GM12891 (cell line): ENCODE data around the gene METTL15.
"Not testable (repeated sequence)": the region's sequence is repeated elsewhere in the genome, so short reads cannot be mapped to it uniquely, and the experiment has no call there.

Experiments used
- DNase-seq: peaks from one replicate; pipeline ENCODE4 v3.0.0; 2011; ENCODE audit warnings: low spot score; ENCODE audit not compliant: insufficient read length
- FAIRE-seq: peaks from 2 replicates; lab custom pipeline; 2011; peaks lifted over from hg19 to GRCh38; lab: Jason Lieb, UNC
- PAX5 ChIP-seq: IDR thresholded peaks from 2 replicates; pipeline ENCODE4 v1.6.1; 2011; ENCODE audit warnings: low read length, moderate library complexity, mild to moderate bottlenecking; ENCODE audit not compliant: insufficient read depth, severe bottlenecking
- POLR2A ChIP-seq: IDR thresholded peaks from 2 replicates; pipeline ENCODE4 v1.6.1; 2011; ENCODE audit warnings: low read depth, low read length, control low read depth
- POLR2AphosphoS5 ChIP-seq: IDR thresholded peaks from 2 replicates; pipeline ENCODE4 v1.6.1; 2011; ENCODE audit warnings: low read depth, low read length, control low read depth
- POU2F2 ChIP-seq: IDR thresholded peaks from 2 replicates; pipeline ENCODE4 v1.6.1; 2011; ENCODE audit warnings: low read depth, mild to moderate bottlenecking, control low read depth, low read length, moderate library complexity
- SPI1 ChIP-seq: IDR thresholded peaks from 2 replicates; pipeline ENCODE4 v1.6.1; 2011; ENCODE audit warnings: low read depth, low read length, control low read depth
- TAF1 ChIP-seq: IDR thresholded peaks from 2 replicates; pipeline ENCODE4 v1.6.1; 2011; ENCODE audit warnings: low read depth, low read length, control low read depth

The METTL15 gene

DNA sequence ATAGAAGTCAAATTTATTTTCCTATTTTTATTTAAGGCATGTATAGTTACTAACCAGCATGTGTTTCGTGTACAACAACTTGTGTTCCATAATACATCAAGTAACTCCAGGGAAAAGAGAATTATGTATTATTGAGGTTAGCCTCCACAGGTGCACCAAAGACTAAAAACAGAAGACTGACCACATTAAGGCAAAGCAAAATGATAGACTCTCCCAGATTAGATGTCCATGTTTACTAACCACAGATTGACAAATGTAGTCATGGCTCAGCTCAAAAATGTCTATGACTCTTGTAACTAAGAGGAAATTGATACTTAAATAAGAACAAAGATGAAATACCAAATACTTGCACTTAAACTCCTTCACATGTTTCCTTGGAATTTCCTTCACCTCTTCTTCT is 238.5 kb downstream of the METTL15 start:
- FAIRE-seq (no peak), DNase-seq (no peak)
- TF ChIP-seq TAF1 (no peak), PAX5 (no peak), POLR2AphosphoS5 (no peak), SPI1 (no peak), POLR2A (no peak), POU2F2 (no peak)

DNA sequence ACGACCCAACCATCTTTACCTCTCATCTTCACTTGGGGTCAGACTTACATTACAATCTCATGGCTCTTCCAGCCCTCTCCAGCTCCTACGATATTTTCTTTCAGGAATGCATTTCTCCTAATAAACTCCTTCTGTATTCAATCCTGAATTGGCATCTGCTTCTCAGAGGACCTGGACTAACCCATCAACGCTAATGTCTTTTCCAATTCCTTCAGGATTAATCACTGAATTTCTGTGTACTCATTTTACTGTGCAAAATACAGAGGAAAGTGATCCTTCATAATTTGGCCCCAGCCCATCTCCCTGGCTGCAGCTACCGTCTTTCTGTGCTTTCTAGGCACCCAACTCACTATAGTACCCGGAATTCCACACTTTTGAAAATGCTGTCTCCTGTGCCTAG is 239.2 kb downstream of the METTL15 start:
- no peak for DNase-seq
- FAIRE-seq, result no peak
- TF ChIP-seq POLR2A, result no peak
- no peak for TF ChIP-seq SPI1
- no peak for TF ChIP-seq POLR2AphosphoS5
- no peak for TF ChIP-seq TAF1
- TF ChIP-seq POU2F2, result no peak

DNA sequence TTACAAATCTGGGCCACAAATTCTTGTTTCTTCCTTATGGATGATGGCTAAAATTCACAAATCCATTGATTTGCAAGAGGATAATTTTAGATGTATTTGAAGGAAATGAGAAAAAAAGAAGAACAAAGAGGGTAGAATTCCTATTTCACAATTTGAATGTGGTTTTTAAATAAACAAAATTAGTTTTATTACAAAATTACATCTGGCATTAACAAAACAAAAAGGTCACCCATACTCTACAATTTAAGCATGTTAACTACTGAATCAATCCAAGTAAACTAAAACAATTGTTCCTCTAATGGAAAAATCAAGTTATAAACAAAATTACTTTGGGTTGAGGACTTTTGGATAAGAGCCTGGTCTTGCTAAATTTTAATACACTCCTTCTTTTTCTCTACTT is 242.0 kb downstream of the METTL15 start:
- TF ChIP-seq TAF1 (no peak), POLR2AphosphoS5 (no peak), POU2F2 (no peak), SPI1 (no peak), PAX5 (no peak), POLR2A (no peak)
- FAIRE-seq (no peak), DNase-seq (no peak)

DNA sequence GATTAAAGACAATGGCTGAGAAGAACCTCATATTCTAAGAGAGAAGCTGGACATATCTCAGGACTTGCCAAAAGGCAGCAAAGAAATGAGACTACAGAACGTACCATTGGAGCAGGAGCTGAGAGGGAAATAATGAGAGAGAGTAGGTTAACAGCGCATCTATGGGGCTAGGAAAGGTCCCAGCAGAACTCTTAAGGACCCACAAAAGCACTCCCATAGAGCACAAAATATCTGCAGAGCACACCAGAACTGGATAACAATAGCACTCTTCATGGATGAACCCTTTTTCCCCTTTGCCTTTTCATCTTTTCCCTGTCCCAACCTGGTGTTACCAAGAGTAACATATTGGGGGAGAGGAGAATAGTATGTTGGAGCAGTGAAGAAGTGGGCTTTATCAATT is 245.8 kb downstream of the METTL15 start:
- TF ChIP-seq PAX5 (no peak), POLR2A (no peak), POU2F2 (no peak), POLR2AphosphoS5 (no peak), TAF1 (no peak), SPI1 (no peak)
- FAIRE-seq, result no peak
- DNase-seq, result no peak

DNA sequence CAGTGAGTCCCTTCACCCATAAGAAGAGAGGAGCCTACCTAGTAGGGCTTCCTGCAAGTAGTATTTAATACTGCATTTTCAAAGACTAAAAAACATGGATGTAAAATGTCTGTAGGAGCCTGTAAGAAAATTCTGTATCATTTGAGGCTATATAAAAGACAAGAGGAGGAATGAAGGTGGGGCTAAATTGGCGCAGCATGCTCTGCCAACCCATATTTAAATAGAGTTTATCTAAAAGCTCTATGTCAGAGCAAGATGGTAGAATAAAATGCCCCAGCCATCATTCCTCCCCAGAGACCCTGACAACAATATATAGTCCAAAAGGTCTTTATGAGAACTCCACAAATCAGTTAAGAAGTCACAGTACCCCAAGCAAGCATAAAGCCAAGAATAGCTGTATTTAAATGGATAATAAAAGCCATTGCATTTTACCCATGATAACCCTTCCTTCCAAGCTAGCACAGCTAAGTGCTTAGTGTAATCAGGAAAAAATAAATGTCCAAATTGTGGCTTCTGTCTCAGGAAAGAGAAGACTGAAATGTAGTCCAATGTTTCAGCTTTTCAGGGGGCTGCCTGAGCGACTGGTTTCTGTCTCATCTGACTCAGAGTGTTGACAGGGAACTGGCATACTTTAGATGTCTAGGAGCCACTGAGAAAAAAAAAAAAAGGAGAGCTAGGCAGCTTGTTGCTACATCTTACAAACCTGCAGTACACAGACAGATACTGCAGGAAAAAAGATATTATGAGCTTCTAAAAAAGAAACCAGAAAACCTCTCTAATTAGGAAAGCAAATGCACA is 258.6 kb downstream of the METTL15 start:
- no peak for TF ChIP-seq POLR2A
- no peak for TF ChIP-seq POLR2AphosphoS5
- TF ChIP-seq SPI1, result no peak
- TF ChIP-seq POU2F2, result no peak
- DNase-seq (no peak), FAIRE-seq (no peak)

DNA sequence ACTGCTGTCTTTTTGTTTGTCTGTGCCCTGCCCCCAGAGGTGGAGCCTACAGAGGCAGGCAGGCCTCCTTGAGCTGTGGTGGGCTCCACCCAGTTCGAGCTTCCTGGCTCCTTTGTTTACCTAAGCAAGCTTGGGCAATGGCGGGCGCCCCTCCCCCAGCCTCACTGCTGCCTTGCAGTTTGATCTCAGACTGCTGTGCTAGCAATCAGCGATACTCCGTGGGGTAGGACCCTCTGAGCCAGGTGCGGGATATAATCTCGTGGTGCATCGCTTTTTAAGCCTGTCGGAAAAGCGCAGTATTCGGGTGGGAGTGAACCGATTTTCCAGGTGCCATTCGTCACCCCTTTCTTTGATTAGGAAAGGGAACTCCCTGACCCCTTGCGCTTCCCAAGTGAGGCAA is 269.9 kb downstream of the METTL15 start:
- DNase-seq, FAIRE-seq: not testable (repeated sequence)
